Stimulated activated CD8-positive, alpha-beta memory T cell treated with anti-CD3 and anti-CD28 coated beads, Interleukin-7, amount 100 ng/mL, for 48 hours (primary cell): ENCODE results near the gene SAXO2.
"Not testable (repeated sequence)": the region's sequence is repeated elsewhere in the genome, so short reads cannot be mapped to it uniquely, and the experiment has no call there.

Experiments
- DNase-seq, 2 donors: peaks; one replicate each; pipeline ENCODE4 v3.0.0-alpha.2; 2020; ENCODE audit warnings: low read depth in 1 of 2; ENCODE audit errors: extremely low read depth in 1 of 2

Gene SAXO2

GRCh38 chr15:82332711-82333602 lies 70.3 kb downstream of the SAXO2 start:
- not testable (repeated sequence) for DNase-seq

- not testable (repeated sequence) for DNase-seq
These were observed 71.3 kb downstream of the SAXO2 start for GRCh38 chr15:82333603-82334553.
